CD14-positive monocyte (primary cell): ENCODE data around the gene BAX. TPM values are rescaled to one million over a fixed set of nuclear protein-coding genes. Genes with fewer than 3 reads are reported as not detected.
"Not testable (repeated sequence)": the region's sequence is repeated elsewhere in the genome, so short reads cannot be mapped to it uniquely, and the experiment has no call there.

Source experiments
- DNase-seq, 3 donors: peaks; one replicate each; pipeline ENCODE4 v3.0.0-alpha.2; 2011 to 2022
- H2AFZ ChIP-seq: 2 replicates; pipeline ENCODE4 v1.6.0; 2012; ENCODE audit warnings: mild to moderate bottlenecking, low read depth, low read length, inconsistent platforms; ENCODE audit not compliant: insufficient read depth, poor library complexity, severe bottlenecking
- H3K27ac ChIP-seq, 2 donors: 1 replicate in 1 of 2; 2 replicates in 1 of 2; pipeline ENCODE4 v1.5.1; 2012 to 2013; ENCODE audit warnings: low read length in 2 of 2, control low read depth in 1 of 2, inconsistent platforms in 1 of 2, low read depth in 1 of 2, mild to moderate bottlenecking in 1 of 2
- H3K27me3 ChIP-seq, 2 donors: one replicate each; pipeline versions ENCODE4 v1.6.0 to v1.6.1; 2011 to 2013; ENCODE audit warnings: low read length in 2 of 2; ENCODE audit not compliant: control insufficient read depth in 2 of 2, insufficient read depth in 2 of 2
- H3K36me3 ChIP-seq, 2 donors: replicated peaks in 1 of 2; 1 replicate in 1 of 2; 2 replicates in 1 of 2; pipeline versions ENCODE4 v1.5.1 to v1.6.1; 2012 to 2013; ENCODE audit warnings: low read length in 2 of 2, control low read depth in 1 of 2, inconsistent platforms in 1 of 2, mild to moderate bottlenecking in 1 of 2; ENCODE audit not compliant: insufficient read depth in 2 of 2, control insufficient read depth in 1 of 2
- H3K4me1 ChIP-seq, 2 donors: 1 replicate in 1 of 2; 2 replicates in 1 of 2; pipeline versions ENCODE4 v1.5.1 to v1.6.1; 2012 to 2013; ENCODE audit warnings: low read length in 2 of 2, control low read depth in 1 of 2, inconsistent platforms in 1 of 2, mild to moderate bottlenecking in 1 of 2, moderate library complexity in 1 of 2; ENCODE audit not compliant: insufficient read depth in 2 of 2, control insufficient read depth in 1 of 2
- H3K4me2 ChIP-seq: replicated peaks from 2 replicates; pipeline ENCODE3; 2012; ENCODE audit warnings: low read length, moderate library complexity, mild to moderate bottlenecking; ENCODE audit not compliant: poor library complexity, severe bottlenecking; ENCODE audit errors: extremely low read depth
- H3K4me3 ChIP-seq, 3 experiments: fragments of 200-600 bp in 1 of 3; sonication (generic) in 1 of 3; replicated peaks in 1 of 3; 1 replicate in 2 of 3; 2 replicates in 1 of 3; pipeline ENCODE4 v1.5.1; 2011 to 2013; ENCODE audit warnings: low read length in 3 of 3, mild to moderate bottlenecking in 3 of 3, control low read depth in 2 of 3, low read depth in 2 of 3, inconsistent platforms in 1 of 3, moderate library complexity in 1 of 3
- H3K79me2 ChIP-seq: 2 replicates; pipeline ENCODE4 v1.6.0; 2012; ENCODE audit warnings: mild to moderate bottlenecking, control low read depth, inconsistent platforms, low read length, moderate library complexity; ENCODE audit not compliant: insufficient read depth
- H3K9ac ChIP-seq: 2 replicates; pipeline ENCODE4 v1.6.0; 2017; ENCODE audit warnings: low read length, mild to moderate bottlenecking; ENCODE audit not compliant: insufficient read depth, poor library complexity, severe bottlenecking
- H3K9me3 ChIP-seq, 2 donors: replicated peaks in 1 of 2; 1 replicate in 1 of 2; 2 replicates in 1 of 2; pipeline versions ENCODE4 v1.5.1 to v1.6.1; 2012 to 2013; ENCODE audit warnings: low read length in 2 of 2, control low read depth in 1 of 2; ENCODE audit not compliant: control insufficient read depth in 1 of 2, insufficient read depth in 1 of 2
- H4K20me1 ChIP-seq: 2 replicates; pipeline ENCODE4 v1.6.0; 2012; ENCODE audit warnings: mild to moderate bottlenecking, low read length, control low read depth, moderate library complexity; ENCODE audit not compliant: insufficient read depth
- H3K27ac Mint-ChIP-seq, 7 donors: one replicate each; pipeline ENCODE4 v1.8.0; 2020; ENCODE audit warnings: mild to moderate bottlenecking in 7 of 7, mixed read lengths in 7 of 7, moderate library complexity in 6 of 7, inconsistent platforms in 2 of 7
- H3K27me3 Mint-ChIP-seq, 3 donors: one replicate each; pipeline ENCODE4 v1.8.0; 2021 to 2022; ENCODE audit warnings: low read depth in 3 of 3, mild to moderate bottlenecking in 3 of 3, mixed read lengths in 3 of 3, moderate library complexity in 3 of 3, inconsistent platforms in 1 of 3
- H3K36me3 Mint-ChIP-seq, 2 donors: one replicate each; pipeline ENCODE4 v1.8.0; 2020; ENCODE audit warnings: mixed read lengths in 2 of 2, inconsistent platforms in 1 of 2, mild to moderate bottlenecking in 1 of 2
- H3K4me1 Mint-ChIP-seq: one replicate; pipeline ENCODE4 v1.8.0; 2020; ENCODE audit warnings: mild to moderate bottlenecking, mixed read lengths
- H3K4me3 Mint-ChIP-seq, 2 donors: one replicate each; pipeline ENCODE4 v1.8.0; 2020; ENCODE audit warnings: mild to moderate bottlenecking in 2 of 2, mixed read lengths in 2 of 2, moderate library complexity in 1 of 2
- H3K9me3 Mint-ChIP-seq, 7 donors: one replicate each; pipeline ENCODE4 v1.8.0; 2020 to 2022; ENCODE audit warnings: mixed read lengths in 7 of 7, mild to moderate bottlenecking in 6 of 7, moderate library complexity in 6 of 7, inconsistent platforms in 2 of 7
- CTCF ChIP-seq: fragments of 200-600 bp; IDR thresholded peaks from one replicate; pipeline ENCODE4 v1.8.0; 2022; ENCODE audit warnings: antibody characterized with exemption, mild to moderate bottlenecking
- WGBS: methylation state at CpG from one replicate; pipeline ENCODE4 v1.1.5; 2013; ENCODE audit warnings: missing lambda C conversion rate; ENCODE audit not compliant: insufficient coverage; 5-methylcytosine and 5-hydroxymethylcytosine counted together
- intact Hi-C, 2 donors: fragments of 100-400 bp; cut with micrococcal nuclease; formaldehyde crosslinking; loops; one replicate each; pipeline versions ENCODE4 v1.15.0 to v1.15.1; 2023
- polyA plus RNA-seq, 3 donors: library from polyadenylated mRNA; depleted of rRNA in 1 of 3; unstranded in 2 of 3; stranded (reverse) in 1 of 3; fragments of 300-500 nt in 2 of 3; fragments of >200 nt in 1 of 3; fragmentation: Illumina TruSeq in 2 of 3; gene quantifications; 1 replicate in 2 of 3; 2 replicates in 1 of 3; pipeline ENCODE4 v1.2.3, GENCODE V29; 2012 to 2021

Gene BAX
- polyA plus RNA-seq, 3 donors = 69.2 to 135 (median 80.5) TPM

GRCh38 chr19:48918071-48918470 is 36.6 kb upstream of the BAX start:
- no peak for TF ChIP-seq CTCF
- WGBS = 44% methylated on average over 4 of the region's 6 CpGs
- DNase-seq = no peak
- no peaks in the 10 kb centered on the region for H4K20me1 ChIP-seq
- H3K36me3 Mint-ChIP-seq = peaks cover 53 to 86% of the 10 kb centered on the region in 2 donors
- no peaks in the 10 kb centered on the region for H3K4me1 ChIP-seq
- no peak overlapping the region for H3K9ac ChIP-seq
- H3K27me3 Mint-ChIP-seq = peaks cover 0 to 2% (median 0%) of the 10 kb centered on the region in 3 donors
- H3K9me3 Mint-ChIP-seq = no peaks in the 10 kb centered on the region
- H3K36me3 ChIP-seq = peaks cover 68 to 79% of the 10 kb centered on the region in 2 donors
- H3K4me2 ChIP-seq = no peak overlapping the region
- intact Hi-C loops = no loop called here
- no peak overlapping the region for H3K27ac ChIP-seq
- peak overlapping the region in 1 of 7 donors; percentile 73 for H3K27ac Mint-ChIP-seq
- H3K27me3 ChIP-seq = no peaks in the 10 kb centered on the region
- H3K4me1 Mint-ChIP-seq = no peaks in the 10 kb centered on the region
- H3K9me3 ChIP-seq = no peaks in the 10 kb centered on the region
- H3K4me3 Mint-ChIP-seq = no peak overlapping the region
- no peak overlapping the region for H3K4me3 ChIP-seq
- no peaks in the 10 kb centered on the region for H3K79me2 ChIP-seq
- H2AFZ ChIP-seq = no peak overlapping the region

- no peaks in the 10 kb centered on the region for H3K9me3 Mint-ChIP-seq
- no peaks in the 10 kb centered on the region for H3K4me1 Mint-ChIP-seq
- Histone ChIP-seq H3K79me2 (no peaks in the 10 kb centered on the region), H3K9ac (no peak overlapping the region), H2AFZ (no peak overlapping the region), H4K20me1 (no peaks in the 10 kb centered on the region), H3K27ac (no peak overlapping the region), H3K4me3 (no peak overlapping the region), H3K9me3 (no peaks in the 10 kb centered on the region), H3K4me1 (no peaks in the 10 kb centered on the region), H3K27me3 (no peaks in the 10 kb centered on the region), H3K36me3 (peaks cover 61 to 76% of the 10 kb centered on the region in 2 donors), H3K4me2 (no peak overlapping the region)
- peak overlapping the region in 3 of 7 donors; percentile 37 to 79 (median 38) for H3K27ac Mint-ChIP-seq
- H3K36me3 Mint-ChIP-seq = peaks cover 52 to 84% of the 10 kb centered on the region in 2 donors
- no peak overlapping the region for H3K4me3 Mint-ChIP-seq
- intact Hi-C loops = no loop called here
- WGBS = 94% methylated on average over 13 of the region's 18 CpGs
- DNase-seq = peak in 1 of 3 donors; percentile 15
- peaks cover 0 to 2% (median 0%) of the 10 kb centered on the region in 3 donors for H3K27me3 Mint-ChIP-seq
- no peak for TF ChIP-seq CTCF
Observed at GRCh38 chr19:48918801-48919247, 35.9 kb upstream of the BAX start.

- H3K9ac ChIP-seq, H3K4me1 ChIP-seq, H3K4me3 ChIP-seq, DNase-seq, intact Hi-C loops, H3K4me1 Mint-ChIP-seq, H3K9me3 ChIP-seq, H3K9me3 Mint-ChIP-seq, H3K27me3 Mint-ChIP-seq, H3K27ac Mint-ChIP-seq, H3K27ac ChIP-seq, H3K4me2 ChIP-seq, H3K79me2 ChIP-seq, H3K27me3 ChIP-seq, H4K20me1 ChIP-seq, H3K4me3 Mint-ChIP-seq, H2AFZ ChIP-seq: not testable (repeated sequence)
- H3K36me3 ChIP-seq = peaks cover 58 to 71% of the 10 kb centered on the region in 2 donors
- peaks cover 48 to 81% of the 10 kb centered on the region in 2 donors for H3K36me3 Mint-ChIP-seq
- WGBS = no CpG with 5 or more reads among the region's 8 CpGs
Observed at GRCh38 chr19:48919271-48919670, 35.4 kb upstream of the BAX start.
